Breast epithelium (tissue), 3 donors: Measurements from ENCODE around the gene TENM4.

ENCODE experiments used
- CTCF ChIP-seq, 3 donors: fragments of 450-650 bp; IDR thresholded peaks; one replicate each; pipeline ENCODE4 v1.5.1; 2016 to 2017; ENCODE audit warnings: antibody characterized with exemption in 3 of 3, mild to moderate bottlenecking in 3 of 3, moderate library complexity in 3 of 3
- POLR2AphosphoS5 ChIP-seq, 3 donors: sonication (generic); formaldehyde crosslinking; IDR thresholded peaks; one replicate each; pipeline ENCODE4 v1.6.1; 2017; ENCODE audit warnings: antibody characterized with exemption in 3 of 3

DNA sequence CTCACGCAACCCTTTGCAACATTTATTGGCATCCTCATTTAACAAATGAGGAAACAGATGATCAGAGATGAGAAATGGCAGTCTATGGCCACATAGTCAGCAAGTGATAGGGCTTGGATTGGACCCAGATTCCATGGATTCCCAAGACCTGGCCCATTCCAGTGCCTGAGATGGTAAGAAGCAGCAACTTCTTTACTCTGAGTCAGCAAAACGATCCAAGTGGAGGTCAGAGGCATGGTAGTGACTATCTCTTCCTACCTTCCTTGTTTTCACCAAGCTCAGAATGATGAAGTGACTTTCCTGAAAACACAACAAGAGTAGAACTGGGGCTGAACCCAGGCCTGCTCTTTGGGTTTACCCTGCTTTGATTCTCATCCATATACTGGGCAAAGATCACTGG, 293.1 kb downstream of the TENM4 start:
- TF ChIP-seq CTCF (IDR thresholded peaks at IDR 0.05) (no peak), POLR2AphosphoS5 (IDR thresholded peaks at IDR 0.05) (no peak)
